ENCODE results near the gene HK2.
"Not testable (repeated sequence)": the region's sequence is repeated elsewhere in the genome, so short reads cannot be mapped to it uniquely, and the experiment has no call there.

The HK2 gene

GRCh38 chr2:74881176-74881575, 47.2 kb downstream of the HK2 start:
- no peak for DNase-seq

DNA sequence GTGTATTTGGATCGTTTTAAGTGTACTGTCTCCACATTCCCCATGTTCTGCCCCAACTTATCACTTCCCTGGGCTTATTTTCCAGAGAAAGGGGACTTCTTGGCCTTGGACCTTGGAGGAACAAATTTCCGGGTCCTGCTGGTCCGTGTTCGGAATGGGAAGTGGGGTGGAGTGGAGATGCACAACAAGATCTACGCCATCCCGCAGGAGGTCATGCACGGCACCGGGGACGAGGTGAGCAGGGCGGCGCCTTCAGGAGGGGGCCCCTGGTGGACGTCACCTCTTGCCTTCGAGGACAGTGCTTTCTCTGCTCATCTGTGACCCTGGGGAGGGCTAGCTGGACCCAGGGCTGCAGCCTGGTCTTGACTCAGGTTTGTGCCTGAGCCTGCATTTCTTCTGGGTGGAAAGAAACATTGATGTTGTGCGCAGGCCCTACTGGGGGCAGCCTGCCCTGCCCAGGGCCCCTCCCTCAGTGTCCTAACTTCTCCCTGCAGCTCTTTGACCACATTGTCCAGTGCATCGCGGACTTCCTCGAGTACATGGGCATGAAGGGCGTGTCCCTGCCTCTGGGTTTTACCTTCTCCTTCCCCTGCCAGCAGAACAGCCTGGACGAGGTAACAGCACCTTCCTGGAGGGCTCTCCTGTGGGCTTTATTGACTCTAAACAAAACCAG, 47.8 kb downstream of the HK2 start:
- DNase-seq: no peak

GRCh38 chr2:74882299-74882687, 48.4 kb downstream of the HK2 start:
- DNase-seq: no peak

GRCh38 chr2:74883011-74883410, 49.1 kb downstream of the HK2 start:
- DNase-seq: no peak

DNA sequence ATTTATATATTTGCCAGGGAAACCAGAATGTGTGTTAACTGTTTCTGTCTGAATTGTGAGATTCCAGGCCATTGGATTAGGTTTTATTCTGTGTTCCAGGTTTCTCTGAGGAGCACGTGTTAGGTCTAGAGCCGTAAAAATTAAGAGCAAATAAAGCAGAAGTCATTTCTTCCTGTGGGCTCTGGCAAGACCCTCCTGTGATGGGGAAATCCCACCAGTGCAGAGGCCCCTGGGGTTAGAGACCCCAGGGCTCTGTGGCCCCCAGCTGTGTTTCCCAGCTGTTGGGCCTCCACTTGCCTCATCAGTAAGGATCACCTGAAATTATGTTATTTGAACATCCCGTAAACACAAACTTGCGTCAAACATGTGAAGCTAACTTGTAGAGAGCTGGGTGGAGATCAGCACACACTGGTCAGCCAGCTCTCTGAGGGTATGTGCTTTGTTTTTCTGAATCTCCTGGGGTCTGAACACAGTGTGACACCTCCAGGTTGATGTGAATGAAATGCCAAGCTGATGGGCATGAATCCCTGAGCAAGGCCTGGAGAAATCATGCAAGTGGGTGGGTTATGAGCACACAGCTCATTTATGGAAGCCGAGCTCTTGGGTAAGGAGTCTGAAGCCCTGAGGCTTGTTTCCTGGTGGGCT, 50.3 kb downstream of the HK2 start:
- DNase-seq: no peak

- DNase-seq: no peak
Measured at GRCh38 chr2:74884866-74885265, 50.9 kb downstream of the HK2 start.

DNA sequence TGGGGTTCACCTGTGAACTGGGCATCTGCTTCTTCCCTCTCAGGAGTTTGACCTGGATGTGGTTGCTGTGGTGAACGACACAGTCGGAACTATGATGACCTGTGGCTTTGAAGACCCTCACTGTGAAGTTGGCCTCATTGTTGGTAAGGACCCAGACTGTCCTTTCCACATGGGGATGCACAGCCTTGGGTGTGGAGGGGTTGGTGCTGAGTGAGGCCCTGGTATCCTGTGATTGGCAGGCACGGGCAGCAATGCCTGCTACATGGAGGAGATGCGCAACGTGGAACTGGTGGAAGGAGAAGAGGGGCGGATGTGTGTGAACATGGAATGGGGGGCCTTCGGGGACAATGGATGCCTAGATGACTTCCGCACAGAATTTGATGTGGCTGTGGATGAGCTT, 52.3 kb downstream of the HK2 start:
- DNase-seq: no peak

GRCh38 chr2:74886811-74887210, 52.9 kb downstream of the HK2 start:
- no peak for DNase-seq

DNA sequence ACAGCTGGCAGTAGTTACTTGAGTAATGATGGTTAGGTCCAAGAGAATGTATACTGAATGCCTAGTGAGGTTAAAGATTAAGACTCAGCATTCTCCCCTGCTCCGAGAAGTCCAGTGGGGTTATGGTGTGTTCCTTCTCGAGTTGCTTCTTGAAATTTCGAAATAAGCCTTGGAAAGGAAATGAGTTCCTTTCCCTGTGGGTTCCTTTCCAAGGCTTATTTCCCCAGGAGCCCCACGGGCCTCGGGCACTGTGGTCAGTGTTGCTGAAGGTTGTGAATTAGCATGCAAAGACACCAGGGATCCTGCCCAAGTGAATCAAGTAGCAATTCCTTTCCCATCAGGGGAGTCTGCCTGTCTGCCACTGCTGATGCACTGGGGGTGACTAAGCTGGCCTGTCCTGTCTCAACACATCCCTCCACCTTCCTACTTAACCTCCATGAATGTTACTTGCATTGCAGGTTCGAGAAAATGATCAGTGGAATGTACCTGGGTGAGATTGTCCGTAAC, 53.6 kb downstream of the HK2 start:
- DNase-seq: no peak

- no peak for DNase-seq
Measured at GRCh38 chr2:74887960-74888700, 54.2 kb downstream of the HK2 start.

- no peak for DNase-seq
Measured at GRCh38 chr2:74889159-74889558, 55.2 kb downstream of the HK2 start.

GRCh38 chr2:74890711-74891110, 56.8 kb downstream of the HK2 start:
- no peak for DNase-seq

- DNase-seq: no peak
Measured at GRCh38 chr2:74891136-74891764, 57.3 kb downstream of the HK2 start.

GRCh38 chr2:74891816-74892215, 57.9 kb downstream of the HK2 start:
- not testable (repeated sequence) for DNase-seq

DNA sequence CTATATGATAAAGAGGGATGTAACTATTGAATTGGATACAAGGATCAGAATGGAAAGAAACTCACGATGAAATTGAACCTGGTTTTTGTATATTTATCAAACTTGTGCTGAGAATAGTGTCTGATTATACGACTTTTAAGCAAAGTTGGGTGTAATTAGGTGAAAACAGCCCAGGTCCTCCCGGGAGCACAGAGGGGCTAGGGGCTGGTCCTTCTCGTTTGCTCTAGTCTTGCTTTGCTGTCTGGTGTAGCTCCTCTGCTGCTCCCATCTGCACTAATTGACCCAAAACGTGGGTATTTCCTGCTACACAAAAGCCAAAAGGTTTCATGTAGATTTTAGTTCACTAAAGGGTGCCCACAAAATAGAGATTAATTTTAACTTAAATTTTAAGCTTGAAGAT, 58.7 kb downstream of the HK2 start:
- DNase-seq: no peak

- no peak for DNase-seq
Measured at GRCh38 chr2:74893332-74893731, 59.4 kb downstream of the HK2 start.

GRCh38 chr2:74894272-74894981, 60.5 kb downstream of the HK2 start:
- no peak for DNase-seq

DNA sequence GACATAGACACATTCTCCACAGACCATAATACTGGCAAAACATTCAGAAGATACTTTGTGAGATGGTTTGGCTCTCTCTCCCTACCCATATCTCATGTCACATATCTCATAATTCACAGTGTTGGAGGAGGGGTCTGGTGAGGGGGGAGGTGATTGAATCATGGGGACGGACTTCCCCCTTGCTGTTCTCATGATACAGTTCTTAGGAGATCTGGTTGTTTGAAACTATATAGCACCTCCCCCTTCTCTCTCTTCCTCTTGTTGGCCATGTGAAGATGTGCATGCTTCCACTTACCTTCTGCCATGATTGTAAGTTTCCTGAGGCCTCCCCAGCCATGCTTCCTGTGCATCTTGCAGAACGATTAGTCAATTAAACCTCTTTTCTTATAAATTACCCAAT, 61.1 kb downstream of the HK2 start:
- DNase-seq: no peak

DNA sequence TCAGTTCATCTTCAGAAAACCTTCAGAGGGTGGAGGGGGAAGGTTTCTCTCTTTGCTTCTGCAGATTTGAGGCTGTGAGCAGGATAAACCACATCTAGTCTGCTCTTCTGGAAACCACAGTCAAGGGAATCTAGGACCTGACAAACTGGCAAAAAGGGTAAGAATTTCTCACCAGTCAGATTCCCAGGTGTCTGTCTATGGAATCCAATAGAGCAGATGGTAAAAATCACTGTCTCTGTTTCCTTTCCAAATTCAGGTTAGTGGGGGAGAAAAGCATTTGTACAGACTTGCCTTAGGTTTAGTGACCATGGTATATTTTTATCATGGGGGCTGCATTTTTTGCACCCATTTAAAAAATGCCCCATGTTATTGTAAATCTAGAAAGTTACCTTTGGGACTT, 62.3 kb downstream of the HK2 start:
- DNase-seq: no peak

DNA sequence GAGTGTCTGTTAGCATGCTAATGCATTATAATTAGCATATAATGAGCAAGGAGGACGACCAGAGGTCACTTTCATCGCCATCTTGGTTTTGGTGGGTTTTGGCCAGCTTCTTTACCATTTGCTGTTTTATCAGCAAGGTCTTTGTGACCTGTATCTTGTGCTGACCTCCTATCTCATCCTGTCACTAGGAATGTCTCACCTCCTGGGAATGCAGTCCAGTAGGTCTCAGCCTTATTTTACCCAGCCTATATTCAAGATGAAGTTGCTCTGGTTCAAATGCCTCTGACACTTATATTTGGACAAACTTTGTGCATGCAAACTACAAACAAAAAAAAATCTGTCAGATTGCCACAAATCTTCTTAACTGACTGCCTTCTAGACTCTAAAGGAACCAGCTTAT, 66.3 kb downstream of the HK2 start:
- not testable (repeated sequence) for DNase-seq

GRCh38 chr2:74902281-74902860, 68.4 kb downstream of the HK2 start:
- DNase-seq: no peak

- DNase-seq: no peak
Measured at GRCh38 chr2:74906395-74906794, 72.5 kb downstream of the HK2 start.

- not testable (repeated sequence) for DNase-seq
Measured at GRCh38 chr2:74907560-74907959, 73.6 kb downstream of the HK2 start.
